ENCODE data around the gene NEUROD2. TPM values are rescaled to one million over a fixed set of nuclear protein-coding genes. Genes with fewer than 3 reads are reported as not detected.
A peak's percentile ranks its signal among the peaks of the same experiment; 100 is the strongest.

Gene NEUROD2
- total and polyA plus RNA-seq, 2 of the 13 experiments (the other 11 are each of a cell fraction or from before 2014, with no cell fraction given) = not detected

DNA sequence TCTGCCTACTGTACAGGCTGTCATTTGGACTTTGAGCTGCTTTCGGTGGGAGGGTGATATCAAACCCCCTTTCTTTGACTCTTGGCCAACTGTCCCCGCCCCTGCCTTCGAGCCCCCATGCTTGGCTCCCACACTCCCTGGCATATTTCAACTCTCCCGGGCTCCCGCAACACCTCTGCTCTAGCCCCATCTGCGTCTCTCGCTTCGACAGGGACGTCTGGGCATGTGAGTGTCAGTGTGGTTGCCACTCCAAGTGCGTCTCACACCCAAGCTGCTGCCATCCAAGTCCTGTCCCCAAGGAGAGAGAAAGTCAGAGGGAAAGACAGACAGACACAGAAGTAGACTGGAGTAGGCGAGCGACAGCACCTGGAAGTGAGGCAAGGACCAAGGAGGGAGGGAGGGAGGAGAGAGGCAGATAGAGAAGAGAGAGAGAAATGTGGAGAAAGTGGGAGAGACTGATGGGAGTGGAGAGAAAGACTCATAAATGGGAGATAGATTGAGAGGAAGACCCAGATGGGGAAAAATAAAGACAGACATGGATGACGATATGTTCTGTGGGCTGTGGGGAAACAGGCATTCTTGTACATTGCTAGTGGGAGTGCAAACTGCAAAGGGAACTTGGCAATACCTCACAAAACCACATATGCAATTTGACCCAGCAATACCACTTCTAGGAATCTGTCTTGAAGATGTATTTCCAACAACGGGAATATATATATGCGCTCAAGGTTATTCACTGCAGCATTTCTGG lies 41.1 kb upstream of the NEUROD2 start:
- H3K9ac ChIP-seq (ENCODE audit: insufficient read depth, low read depth, low read length) = no peak overlapping the region
- no peak overlapping the region for H3K27ac ChIP-seq (ENCODE audit: extremely low read length, insufficient read depth, low read length)
- H3K9me3 ChIP-seq (ENCODE audit: low read length) = no peaks in the 10 kb centered on the region
- 94% methylated on average over 15 of the region's 15 CpGs for WGBS (ENCODE audit: low lambda C conversion rate)
- DNase-seq (ENCODE audit: low spot score) = no peak
- no peak for ATAC-seq
- ChIA-PET POLR2A (interaction anchor here (1.0 to 1.3 kb wide), 2 partner anchors 11 to 90 kb away, joined by 3 read pairs; no protein-coding TSS in a partner anchor), CTCF (ENCODE audit: low intra/inter-chr PET ratio, low total read pairs) (no interaction called here)
- intact Hi-C loops (cut with micrococcal nuclease; ENCODE audit: unreplicated experiment) (no loop called here), in situ Hi-C loops (cut with HindIII; ENCODE audit: extremely low pct_ligation_motif_present, low pct_unique_long_range_greater_than_20kb) (no loop called here)
- BruUV-seq (replicated peaks) = no TSS peak
- TF ChIP-seq RBM39 (IDR thresholded peaks at IDR 0.05; ENCODE audit: low read depth, low read length, poor library complexity, severe bottlenecking) (no peak), ONECUT2 (CRISPR knock-in tag; IDR thresholded peaks at IDR 0.05) (no peak), ATF7 (IDR thresholded peaks at IDR 0.05) (no peak), ATF7 (CRISPR knock-in tag; IDR thresholded peaks at IDR 0.05) (0 out of 2 replicates have a peak, but pooled peaks have one; percentile 23)
- TF ChIP-seq, protein P1, sequence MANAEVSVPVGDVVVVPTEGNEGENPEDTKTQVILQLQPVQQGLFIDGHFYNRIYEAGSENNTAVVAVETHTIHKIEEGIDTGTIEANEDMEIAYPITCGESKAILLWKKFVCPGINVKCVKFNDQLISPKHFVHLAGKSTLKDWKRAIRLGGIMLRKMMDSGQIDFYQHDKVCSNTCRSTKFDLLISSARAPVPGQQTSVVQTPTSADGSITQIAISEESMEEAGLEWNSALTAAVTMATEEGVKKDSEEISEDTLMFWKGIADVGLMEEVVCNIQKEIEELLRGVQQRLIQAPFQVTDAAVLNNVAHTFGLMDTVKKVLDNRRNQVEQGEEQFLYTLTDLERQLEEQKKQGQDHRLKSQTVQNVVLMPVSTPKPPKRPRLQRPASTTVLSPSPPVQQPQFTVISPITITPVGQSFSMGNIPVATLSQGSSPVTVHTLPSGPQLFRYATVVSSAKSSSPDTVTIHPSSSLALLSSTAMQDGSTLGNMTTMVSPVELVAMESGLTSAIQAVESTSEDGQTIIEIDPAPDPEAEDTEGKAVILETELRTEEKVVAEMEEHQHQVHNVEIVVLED (CRISPR knock-in tag; IDR thresholded peaks at IDR 0.05; ENCODE audit: borderline replicate concordance) = no peak
- TF ChIP-seq, protein P2, sequence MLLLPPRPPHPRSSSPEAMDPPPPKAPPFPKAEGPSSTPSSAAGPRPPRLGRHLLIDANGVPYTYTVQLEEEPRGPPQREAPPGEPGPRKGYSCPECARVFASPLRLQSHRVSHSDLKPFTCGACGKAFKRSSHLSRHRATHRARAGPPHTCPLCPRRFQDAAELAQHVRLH (CRISPR knock-in tag; IDR thresholded peaks at IDR 0.05; ENCODE audit: borderline replicate concordance, low read depth) = no peak
- peaks cover 35% of the 10 kb centered on the region for H3K4me1 ChIP-seq (ENCODE audit: insufficient read depth, low read length)
- no peak overlapping the region for H3K4me2 ChIP-seq (ENCODE audit: low read depth, low read length)
- no peak overlapping the region for H2AFZ ChIP-seq (ENCODE audit: low read length)
- H3K36me3 ChIP-seq (replicated peaks in 1 of 2; ENCODE audit: control insufficient read depth in 1 of 2, insufficient read depth in 2 of 2, low read length in 2 of 2) = no peaks in the 10 kb centered on the region
- H4K20me1 ChIP-seq (ENCODE audit: insufficient read depth, low read length) = peaks cover 4% of the 10 kb centered on the region
- FAIRE-seq = no peak
- H3K79me2 ChIP-seq (ENCODE audit: insufficient read depth, low read length) = peaks cover 11% of the 10 kb centered on the region
- H3K27me3 ChIP-seq (ENCODE audit: control insufficient read depth in 1 of 2, insufficient read depth in 2 of 2, low read length in 2 of 2) = no peaks in the 10 kb centered on the region
- no peak overlapping the region for H3K4me3 ChIP-seq (replicated peaks in 1 of 3; ENCODE audit: insufficient read depth in 1 of 3, low read depth in 2 of 3, low read length in 3 of 3)

All from HepG2 (cell line).